DLD1 (cell line): ENCODE data around the gene NTF3.
"Not testable (repeated sequence)": the region's sequence is repeated elsewhere in the genome, so short reads cannot be mapped to it uniquely, and the experiment has no call there.

Source experiments
- in situ Hi-C: cut with HindIII; loops from 2 replicates; pipeline ENCODE4 v1.10.0; 2017; ENCODE audit warnings: low sequenced_read_pairs

Gene NTF3

DNA sequence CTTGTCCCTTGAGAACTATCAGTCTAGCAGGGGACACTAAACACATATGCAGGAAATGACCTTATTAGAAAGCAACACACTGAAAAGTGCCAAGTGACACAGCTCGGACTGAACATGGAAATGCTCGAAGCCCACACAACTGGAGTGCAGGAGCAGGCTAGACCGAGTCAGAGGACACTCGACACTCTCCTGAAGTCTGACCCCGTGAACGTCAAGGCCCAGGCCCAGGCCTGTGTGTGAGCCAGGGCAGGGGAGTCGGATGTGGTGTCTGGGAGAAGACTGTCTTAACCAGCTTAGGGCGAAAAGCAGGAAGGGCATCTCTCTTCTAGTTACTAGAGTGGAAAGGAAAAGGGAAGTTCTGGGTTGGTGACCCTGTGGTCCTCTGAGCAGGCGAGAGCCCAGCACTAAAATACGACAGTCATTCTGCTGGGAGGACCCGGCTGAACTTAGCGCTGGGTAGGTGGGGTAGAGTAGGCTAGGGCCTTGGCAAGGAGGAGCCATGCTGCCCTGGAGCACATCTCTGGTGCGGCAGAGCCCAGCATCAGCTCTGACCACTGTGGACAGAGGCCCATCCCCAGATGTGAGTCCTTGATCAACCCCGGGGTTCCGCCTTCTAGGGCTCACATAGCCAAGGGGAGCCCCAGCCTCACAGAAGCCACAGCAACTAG lies 93.0 kb downstream of the NTF3 start:
- in situ Hi-C loops = no loop called here

DNA sequence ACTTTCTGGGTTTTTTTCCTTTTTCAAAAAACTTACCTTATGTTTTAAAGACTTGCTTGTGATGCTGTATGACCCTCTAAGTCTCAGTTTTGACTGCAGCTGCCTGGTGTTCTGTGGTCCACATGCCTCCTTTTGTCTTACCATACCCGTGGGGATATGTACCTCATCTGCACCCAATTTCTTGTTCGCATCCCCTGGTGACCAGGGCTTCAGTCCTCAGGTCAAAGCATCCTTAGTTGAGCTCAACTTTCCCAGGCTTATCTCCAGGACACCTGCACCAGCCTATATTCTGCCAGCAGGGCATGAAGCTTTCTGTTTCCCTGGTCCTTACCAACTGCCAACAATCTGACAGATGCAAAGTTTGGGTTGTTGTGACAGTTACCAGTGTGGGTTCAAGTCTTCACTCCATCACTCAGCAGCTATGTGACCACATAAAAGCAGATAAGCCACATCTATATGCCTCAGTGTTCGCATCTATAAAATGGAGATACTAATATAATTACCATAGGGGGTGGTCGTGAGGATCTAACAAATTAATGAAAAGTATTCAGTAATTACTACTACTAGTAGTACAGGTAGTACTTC lies 94.0 kb downstream of the NTF3 start:
- in situ Hi-C loops = no loop called here

DNA sequence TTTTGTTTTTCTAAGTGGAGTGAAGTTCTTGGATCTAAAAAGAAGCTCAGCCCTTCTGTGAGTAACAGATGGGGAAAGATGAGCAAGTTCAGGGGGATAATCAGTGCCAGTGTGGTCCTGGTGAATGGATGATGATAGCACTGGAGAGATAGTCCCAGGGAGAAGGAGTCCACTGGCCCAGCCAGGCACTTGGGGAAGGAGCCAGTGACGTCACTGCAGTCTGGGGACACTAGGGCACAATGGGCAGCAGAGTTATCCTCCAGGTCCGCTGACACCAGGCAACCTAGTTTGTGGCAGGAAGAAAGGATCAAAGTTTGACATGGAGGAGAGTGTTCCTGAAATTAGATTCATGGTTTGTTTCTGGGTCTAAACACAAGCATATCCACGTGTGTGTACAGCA lies 101.5 kb downstream of the NTF3 start:
- in situ Hi-C loops = no loop called here

DNA sequence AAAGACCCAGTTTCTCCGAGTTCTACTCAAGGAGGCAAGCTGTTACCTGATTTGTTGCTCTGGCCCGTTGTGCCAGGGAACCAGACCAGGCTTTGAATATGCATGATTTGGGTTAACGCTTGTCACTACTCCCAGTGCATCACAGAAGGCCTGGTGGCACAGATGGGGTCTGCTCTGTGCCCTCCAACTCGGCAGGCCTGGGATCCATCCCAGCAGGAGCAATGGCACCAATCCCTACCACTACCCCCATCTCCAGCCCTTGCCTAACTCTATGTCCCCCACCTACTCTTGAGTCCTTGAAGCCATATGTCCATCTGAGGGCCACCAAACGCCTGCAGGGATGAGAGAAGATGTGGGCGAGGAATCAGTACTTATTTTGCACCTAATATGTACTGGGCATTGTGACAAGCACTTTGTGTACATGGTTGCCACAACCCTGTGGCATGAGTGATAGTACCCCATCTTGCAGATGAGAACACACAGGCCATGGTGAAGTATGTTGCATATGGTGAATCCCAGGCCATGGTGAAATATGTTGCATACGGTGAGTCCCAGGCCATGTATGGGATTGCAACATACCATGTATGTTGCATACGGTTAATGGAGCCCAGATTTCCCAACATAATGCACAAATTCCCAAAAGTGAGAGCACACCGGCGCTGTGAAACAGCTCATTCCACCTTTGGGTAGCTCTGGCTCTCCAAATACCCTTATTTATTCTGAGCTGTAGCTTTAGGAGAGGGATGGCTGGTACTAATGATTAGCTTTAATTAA lies 102.7 kb downstream of the NTF3 start:
- in situ Hi-C loops = no loop called here

DNA sequence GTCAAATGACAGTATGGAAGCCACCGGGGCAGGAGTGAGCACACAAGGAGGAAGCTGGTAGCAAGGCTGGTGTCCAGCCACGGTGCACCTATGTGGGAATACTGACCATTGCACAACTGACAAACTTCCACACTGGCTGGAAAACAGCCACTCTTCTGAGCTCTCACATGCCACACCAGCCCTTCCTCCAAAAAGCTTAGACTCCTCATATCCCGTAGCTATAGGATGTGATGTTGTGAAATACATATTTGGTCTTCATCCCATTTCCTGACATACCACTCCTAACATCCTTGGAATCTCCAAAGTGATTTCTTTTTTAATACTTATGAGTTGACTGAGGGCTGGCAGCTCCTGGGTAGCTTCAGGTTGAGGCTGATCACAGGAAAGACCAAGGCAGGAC lies 103.6 kb downstream of the NTF3 start:
- in situ Hi-C loops = no loop called here

DNA sequence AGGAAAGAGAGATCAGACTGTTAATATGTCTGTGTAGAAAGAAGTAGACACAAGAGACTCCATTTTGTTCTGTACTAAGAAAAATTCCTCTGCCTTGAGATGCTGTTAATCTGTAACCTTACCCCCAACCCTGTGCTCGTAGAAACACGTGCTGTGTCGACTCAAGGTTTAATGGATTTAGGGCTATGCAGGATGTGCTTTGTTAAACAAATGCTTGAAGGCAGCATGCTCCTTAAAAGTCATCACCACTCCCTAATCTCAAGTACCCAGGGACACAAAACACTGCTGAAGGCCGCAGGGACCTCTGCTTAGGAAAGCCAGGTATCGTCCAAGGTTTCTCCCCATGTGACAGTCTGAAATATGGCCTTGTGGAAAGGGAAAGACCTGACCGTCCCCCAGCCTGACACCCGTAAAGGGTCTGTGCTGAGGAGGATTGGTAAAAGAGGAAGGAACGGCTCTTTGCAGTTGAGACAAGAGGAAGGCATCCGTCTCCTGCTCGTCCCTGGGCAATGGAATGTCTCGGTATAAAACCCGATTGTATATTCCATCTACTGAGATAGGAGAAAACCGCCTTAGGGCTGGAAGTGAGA lies 105.2 kb downstream of the NTF3 start:
- in situ Hi-C loops = not testable (repeated sequence)

DNA sequence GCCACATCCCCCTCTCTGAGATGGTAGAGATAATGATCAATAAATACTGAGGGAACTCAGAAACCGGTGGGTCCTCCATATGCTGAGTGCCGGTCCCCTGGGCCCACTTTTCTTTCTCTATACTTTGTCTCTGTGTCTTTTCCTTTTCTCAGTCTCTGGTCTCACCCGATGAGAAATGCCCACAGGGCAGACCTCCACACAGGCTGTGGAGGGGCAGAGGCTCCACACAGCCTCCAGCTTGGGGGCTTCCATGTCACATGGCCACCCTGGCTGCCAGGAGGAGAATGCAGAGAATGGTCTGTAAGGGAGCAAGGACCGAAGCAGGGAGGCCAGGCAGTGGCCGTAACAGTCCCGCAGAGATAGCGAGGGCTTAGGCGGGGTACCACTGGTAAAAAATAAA lies 105.9 kb downstream of the NTF3 start:
- in situ Hi-C loops = no loop called here
